ENCODE measurements around the gene USH2A.
"Not testable (repeated sequence)": the region's sequence is repeated elsewhere in the genome, so short reads cannot be mapped to it uniquely, and the experiment has no call there.

USH2A gene

GRCh38 chr1:216388558-216388957, 34.7 kb downstream of the USH2A start:
- no peak for DNase-seq (ENCODE audit: low spot score)

- DNase-seq (ENCODE audit: low spot score), result no peak
Measured at GRCh38 chr1:216387782-216388181, 35.5 kb downstream of the USH2A start.

DNA sequence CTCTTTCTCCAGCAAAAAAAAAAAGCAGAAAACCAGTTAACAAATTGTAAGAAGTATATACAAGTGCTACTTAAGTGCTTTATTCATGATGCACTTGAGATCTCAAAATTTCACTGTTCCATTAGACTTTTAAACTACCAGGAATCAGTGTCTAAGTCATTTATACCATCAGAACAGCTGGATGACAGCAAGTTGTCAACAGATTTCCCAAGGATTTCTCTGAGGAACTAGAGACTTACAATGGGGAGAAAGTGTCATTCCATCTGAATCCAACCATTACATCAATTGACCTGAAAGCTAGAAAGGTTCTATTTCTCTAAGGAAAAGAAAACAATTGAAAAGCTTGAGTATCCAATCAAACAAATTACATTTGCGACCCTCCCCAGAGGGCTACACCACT, 43.8 kb downstream of the USH2A start:
- no peak for DNase-seq (ENCODE audit: low spot score)

- no peak for DNase-seq (ENCODE audit: low spot score)
Measured at GRCh38 chr1:216368249-216368648, 55.0 kb downstream of the USH2A start.

DNA sequence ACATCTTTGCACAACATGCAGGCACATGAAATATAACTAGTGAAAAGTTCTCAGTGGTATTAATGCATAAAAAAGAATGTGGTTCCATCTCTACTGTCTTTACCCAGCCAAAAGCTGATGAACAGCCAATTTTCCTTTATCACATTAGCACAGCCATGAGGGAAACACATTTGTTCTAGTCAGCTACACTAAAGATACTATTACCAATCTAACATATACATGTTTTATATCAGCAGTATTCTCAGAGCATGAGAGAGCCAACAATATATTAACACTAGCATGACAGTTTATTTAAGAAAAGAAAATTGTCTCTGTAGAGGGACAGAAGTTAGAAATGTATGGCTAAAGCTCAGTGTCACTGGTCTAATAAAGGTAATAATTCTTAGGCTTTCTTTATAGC, 56.3 kb downstream of the USH2A start:
- no peak for DNase-seq (ENCODE audit: low spot score)

DNA sequence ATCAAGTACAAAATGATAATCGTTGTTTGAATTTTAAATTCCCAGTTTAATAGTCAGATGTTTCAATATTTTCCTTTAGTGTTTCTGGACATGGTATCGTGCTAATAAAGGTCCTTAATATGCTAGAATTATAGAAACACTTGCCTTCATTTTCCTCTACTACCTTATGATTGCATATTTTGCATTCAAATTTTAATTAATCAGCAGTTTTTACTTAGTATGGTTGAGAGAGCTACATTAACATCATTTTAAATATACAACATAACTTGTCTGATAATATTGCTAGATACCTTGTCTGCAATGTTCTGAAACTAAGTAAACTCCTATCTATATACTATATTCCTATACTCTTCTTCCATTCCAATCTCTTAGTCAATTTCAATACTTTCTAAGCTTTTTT, 66.3 kb downstream of the USH2A start:
- DNase-seq (ENCODE audit: low spot score), result no peak

- no peak for DNase-seq (ENCODE audit: low spot score)
Measured at GRCh38 chr1:216350186-216350585, 73.1 kb downstream of the USH2A start.

DNA sequence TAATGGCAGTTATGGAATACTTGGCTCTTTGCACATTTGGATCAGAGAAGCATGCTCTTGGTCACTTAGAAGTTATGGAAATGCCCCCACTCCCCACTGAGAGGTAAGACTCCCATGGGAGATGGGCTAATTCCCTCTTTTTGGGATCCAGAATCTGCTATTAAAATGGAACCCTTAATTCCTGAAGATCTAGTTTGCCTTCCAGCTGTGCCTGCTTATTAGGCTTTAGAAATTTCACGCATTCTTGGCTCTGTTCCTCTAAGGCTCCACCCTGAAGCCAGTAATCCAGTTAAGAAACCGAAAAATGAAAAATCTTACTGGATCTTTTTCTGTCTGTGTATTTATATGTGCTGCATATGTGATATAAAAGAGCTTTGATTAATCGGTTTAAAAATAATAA, 76.7 kb downstream of the USH2A start:
- no peak for DNase-seq (ENCODE audit: low spot score)

DNA sequence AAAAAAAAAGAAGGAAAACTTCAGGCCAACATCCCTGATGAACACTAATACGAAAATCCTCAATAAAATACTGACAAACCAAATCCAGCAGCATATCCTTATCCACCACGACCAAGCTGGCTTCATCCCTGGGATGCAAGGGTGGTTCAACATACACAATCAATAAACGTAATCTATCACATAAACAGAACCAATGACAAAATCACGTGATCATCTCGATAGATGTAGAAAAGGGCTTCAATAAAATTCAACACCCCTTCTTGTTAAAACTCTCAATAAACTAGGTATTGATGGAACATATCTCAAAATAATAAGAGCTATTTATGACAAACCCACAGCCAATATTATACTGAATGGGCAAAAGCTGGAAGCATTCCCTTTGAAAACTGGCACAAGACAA, 82.7 kb downstream of the USH2A start:
- DNase-seq (ENCODE audit: low spot score), result not testable (repeated sequence)

DNA sequence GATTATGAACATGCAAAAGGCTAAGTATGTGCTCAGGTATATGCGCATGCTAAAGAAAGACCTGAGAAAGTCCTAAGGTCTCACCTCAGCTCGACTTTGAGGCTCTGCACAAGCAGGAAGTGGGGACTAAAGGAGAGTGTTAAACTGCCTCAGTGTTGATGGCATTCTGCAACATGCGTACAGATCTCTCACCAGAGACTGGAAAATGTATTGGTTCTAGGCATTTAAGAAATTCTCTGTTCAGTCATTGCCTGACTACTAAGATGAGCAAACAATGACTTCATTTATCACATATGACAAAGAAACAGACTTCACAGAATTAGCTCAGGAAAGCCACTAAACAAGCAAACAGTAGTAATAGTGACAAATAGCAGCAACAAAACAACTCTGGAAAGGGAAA, 90.8 kb downstream of the USH2A start:
- no peak for DNase-seq (ENCODE audit: low spot score)

GRCh38 chr1:216332003-216332402, 91.2 kb downstream of the USH2A start:
- no peak for DNase-seq (ENCODE audit: low spot score)

DNA sequence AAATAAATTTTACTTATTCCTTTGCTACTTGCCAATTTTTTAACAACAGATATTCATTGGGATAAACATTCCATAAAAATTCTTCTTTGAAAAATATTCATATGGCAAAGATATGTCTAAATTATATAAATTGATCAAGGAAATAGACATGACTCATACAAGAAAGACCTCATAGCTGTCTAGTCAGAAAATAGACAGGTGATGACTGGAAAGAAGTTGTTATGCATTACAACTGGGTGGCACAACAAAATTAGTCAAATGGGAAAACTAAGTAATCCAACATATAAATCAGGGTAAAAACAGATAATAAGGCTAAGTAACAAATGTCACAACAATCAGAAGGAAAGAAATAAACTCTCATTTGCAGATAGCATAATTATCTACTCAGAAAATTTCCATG, 92.0 kb downstream of the USH2A start:
- DNase-seq (ENCODE audit: low spot score), result no peak

DNA sequence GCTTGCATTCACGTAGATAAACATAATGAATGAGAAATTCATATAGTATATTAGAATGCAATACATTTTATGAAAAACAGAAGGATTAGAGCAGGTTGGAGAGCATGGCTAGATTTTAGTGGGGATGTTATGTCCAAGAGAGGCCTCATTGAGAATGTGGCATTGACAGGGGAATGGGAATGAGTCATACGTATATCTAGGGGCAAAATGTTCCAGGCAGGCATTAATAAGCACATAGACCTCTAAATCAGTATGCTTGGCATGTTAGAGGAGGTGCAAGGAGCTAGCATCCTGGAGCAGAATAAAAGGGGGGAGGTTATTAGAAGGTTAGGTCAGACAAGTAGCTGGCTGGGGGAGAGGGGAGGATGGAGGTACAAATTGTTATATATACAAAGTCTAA, 93.0 kb downstream of the USH2A start:
- no peak for DNase-seq (ENCODE audit: low spot score)

DNA sequence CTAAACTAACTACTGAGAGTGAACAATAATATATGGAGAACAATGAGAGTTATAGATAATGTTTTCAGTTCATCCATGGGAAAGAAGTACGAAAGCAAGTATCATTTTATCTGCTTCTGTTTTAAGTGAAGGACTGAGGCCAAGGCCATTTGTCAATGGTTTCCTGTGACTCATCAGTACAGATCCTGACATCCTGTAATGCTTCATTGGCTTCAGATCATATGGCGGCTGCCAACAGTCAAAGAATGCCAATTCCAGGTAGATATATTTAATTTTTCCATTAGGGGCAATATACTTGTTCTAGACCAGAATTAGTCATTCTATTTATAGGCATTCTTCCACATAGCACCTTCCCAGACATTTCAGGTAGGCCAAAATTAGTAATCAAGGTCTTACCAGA, 97.3 kb downstream of the USH2A start:
- no peak for DNase-seq (ENCODE audit: low spot score)

DNA sequence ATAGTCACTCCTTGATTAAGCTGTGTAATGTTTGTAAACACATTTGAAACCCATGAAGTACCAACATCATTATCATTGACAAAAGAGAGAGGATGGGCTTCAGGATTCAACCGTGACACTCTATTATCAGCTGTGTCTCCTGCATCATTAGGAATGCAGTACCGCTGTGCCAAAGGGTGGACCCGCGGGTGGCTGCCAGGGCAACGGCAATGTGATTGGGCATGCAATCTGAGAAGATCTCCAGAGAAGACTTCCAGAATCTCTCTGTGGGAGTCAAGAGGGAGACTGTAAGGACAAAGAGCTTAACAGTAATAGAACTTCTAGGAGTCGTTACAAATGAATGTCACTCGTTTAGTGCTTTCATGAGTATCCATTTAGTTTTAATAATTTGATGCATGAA, 97.9 kb downstream of the USH2A start:
- DNase-seq (ENCODE audit: low spot score), result no peak

DNA sequence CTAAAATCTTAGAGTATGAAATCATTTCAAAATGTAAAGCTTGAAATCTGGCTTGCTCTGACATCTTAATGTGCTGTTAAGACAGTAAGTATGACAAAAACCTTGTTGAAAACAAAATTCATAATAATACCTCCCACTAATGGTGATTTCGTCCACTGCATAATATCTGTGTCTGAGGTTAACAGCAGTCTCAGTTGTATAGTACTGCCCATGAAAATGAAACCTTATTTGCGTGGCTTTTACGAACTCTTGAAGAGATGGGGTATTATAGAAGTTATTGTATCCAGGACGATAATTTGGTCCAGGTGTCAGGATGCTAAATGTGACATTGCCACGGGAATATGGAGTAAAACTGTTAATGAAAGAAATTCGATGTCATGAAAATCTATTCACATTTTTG, 99.9 kb downstream of the USH2A start:
- no peak for DNase-seq (ENCODE audit: low spot score)

DNA sequence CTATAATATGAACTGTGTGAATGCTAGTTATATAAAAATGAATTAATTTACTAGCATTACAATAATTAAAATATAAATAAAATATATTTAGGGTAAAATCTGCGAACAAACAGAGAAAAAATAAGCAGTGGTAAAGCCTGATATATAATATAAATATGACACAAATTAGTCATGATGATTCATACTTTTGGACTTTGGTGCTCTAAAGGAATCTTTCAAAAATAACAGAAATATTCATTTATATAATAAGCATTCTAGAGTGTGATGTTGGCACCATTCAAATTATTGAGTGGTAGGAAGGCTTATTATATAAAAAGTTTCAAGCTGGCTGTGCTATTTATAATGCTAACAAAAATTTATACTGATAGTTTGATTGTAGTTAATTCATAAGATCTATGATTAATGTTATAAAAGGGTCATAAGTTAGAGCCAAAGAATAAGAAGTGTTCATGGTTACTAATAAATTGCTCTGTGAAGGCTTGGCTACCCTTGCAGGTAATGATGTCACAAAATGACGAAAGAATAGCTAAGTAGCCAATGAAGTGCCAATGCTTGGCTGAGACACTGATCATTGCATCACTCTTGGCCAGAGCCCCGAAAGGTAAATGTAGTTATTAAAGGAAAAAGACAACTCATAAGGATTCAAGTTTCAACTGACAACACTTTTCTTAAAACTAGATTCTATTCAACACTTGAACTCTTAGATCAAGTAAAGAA, 108.7 kb downstream of the USH2A start:
- DNase-seq (ENCODE audit: low spot score), result no peak

DNA sequence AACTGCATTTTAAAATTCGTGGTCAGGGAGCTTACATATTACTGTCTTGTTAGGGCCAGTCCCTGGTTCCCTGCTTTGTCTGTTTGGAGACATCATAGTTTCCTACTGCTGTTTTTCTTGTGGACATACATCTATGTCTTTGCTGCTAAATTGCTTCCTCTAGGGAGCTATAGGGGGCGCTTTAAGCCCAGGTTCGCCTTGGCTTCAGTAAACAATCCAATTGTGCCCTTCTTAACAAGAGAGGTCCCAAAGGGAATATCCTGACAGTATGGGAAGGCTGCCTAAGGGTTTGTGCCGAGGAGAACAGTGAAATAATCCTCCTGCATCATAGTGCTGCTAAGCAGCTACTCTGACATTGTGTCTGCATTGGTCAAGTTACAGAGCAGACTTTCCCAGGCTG, 112.5 kb downstream of the USH2A start:
- peak; percentile 12 for DNase-seq (ENCODE audit: low spot score)

DNA sequence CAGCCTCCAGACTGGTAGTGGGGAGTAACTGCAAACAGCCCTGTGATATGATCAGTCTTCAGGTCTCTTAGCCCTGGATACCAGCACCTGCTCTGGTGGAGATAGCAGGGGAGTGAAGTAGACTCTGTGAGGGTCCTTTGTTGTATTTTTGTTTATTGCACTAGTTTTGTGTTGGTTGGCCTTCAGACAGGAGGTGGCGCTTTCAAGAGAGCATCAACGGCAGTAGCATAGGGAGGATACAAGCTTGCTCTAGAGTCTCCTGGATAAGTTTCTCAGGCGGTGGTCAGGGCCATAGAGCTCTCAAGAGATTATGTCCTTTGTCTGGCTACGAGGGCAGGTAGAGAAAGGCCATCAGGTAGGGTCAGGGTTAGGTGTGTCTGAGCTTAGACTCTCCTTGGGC, 116.4 kb downstream of the USH2A start:
- DNase-seq (ENCODE audit: low spot score), result no peak

DNA sequence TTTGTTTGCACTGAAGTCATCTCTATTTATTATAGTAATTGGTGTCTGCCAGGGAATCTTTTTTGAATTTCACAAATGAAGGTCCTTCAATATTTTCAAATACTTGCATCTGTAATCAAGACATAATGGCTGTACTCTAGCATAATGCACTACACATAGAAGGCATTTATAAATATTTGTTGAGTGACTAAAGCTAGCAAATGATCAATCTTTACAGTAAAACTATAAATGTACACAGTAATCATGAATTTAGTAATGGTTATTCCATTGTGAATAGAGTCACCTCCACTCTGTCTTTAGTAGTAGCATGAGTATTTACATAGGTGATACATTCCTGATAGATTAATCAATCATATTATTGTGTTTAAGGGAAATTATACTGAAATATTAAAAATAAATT, 119.6 kb downstream of the USH2A start:
- no peak for DNase-seq (ENCODE audit: low spot score)

GRCh38 chr1:216293683-216294082, 129.6 kb downstream of the USH2A start:
- peak; percentile 2 for DNase-seq (ENCODE audit: low spot score)

DNA sequence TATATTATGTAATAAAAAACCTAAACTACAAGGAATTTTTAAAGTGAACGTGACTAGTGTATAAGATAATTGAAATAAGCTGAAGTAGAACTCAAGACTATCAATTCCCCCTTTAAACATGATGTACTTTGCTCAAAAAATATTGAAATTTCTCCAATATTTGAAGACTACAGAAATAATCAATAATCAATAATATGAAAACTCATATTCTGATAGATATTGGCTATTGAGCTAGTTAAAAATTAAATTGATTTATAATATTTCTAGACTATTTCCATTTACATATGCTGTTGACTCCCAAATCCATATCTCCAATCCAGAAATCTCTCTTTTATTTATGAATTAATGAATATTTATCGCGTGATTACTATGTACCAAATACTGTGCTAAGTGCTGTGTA, 133.2 kb downstream of the USH2A start:
- no peak for DNase-seq (ENCODE audit: low spot score)

DNA sequence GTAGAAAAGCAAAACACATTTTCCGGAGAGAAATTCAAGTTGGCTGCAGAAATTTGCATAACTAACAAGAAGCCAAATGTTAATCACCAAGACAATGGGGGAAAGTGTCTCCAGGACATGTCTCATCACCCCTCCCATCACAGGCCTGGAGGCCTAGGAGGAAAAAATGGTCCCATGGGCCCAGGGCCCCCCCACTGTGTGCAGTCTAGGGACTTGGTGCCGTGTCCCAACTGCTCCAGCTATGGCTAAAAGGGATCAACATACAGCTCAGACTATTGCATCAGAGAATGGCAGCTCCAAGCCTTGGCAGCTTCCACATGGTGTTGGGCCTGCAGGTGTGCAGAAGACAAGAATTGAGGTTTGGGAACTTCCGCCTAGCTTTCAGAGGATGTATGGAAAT, 138.2 kb downstream of the USH2A start:
- DNase-seq (ENCODE audit: low spot score), result no peak

GRCh38 chr1:216281757-216282156, 141.5 kb downstream of the USH2A start:
- no peak for DNase-seq (ENCODE audit: low spot score)
